ENCODE measurements around the gene PRKCB. TPM values are rescaled to one million over a fixed set of nuclear protein-coding genes. Genes with fewer than 3 reads are reported as not detected.

The PRKCB gene
- total and polyA plus RNA-seq, 2 experiments from 2014 or later, result 3.7 to 16.4 TPM

GRCh38 chr16:23945243-23945642, 109.5 kb downstream of the PRKCB start:
- Mint-ChIP-seq H3K9me3 (no peaks in the 10 kb centered on the region), H3K4me3 (no peak overlapping the region)
- no peak overlapping the region for H3K4me2 ChIP-seq

More at GRCh38 chr16:23945243-23945642, 109.5 kb downstream of the PRKCB start:
- Histone ChIP-seq H3K4me1 (ENCODE audit: insufficient read depth) (peaks cover 6% of the 10 kb centered on the region; the same call in 1 of the 2 replicates), H3K36me3 (ENCODE audit: insufficient read depth) (no peaks in the 10 kb centered on the region), H3K9me2 (ENCODE audit: insufficient read depth) (no peaks in the 10 kb centered on the region), H3F3A (replicated peaks; ENCODE audit: low read depth) (no peaks in the 10 kb centered on the region), H4K20me1 (replicated peaks; ENCODE audit: insufficient read depth) (no peaks in the 10 kb centered on the region; the same call in 1 of the 2 replicates), H3K4me3 (no peak overlapping the region), H3K27ac (ENCODE audit: low read depth) (no peak overlapping the region), H2AFZ (no peak overlapping the region), H3K79me2 (replicated peaks; ENCODE audit: insufficient read depth) (no peaks in the 10 kb centered on the region), H3K27me3 (ENCODE audit: insufficient read depth) (no peaks in the 10 kb centered on the region)
- peaks cover 3% of the 10 kb centered on the region for H3K27me3 Mint-ChIP-seq (ENCODE audit: insufficient read depth, low read depth, poor library complexity)
- H3K27ac Mint-ChIP-seq, result no peak overlapping the region
- ATAC-seq (no peak), DNase-seq (ENCODE audit: low spot score) (no peak)
- TF ChIP-seq ZNF114 (CRISPR knock-in tag; IDR thresholded peaks at IDR 0.05) (no peak), EZH2 (IDR thresholded peaks at IDR 0.05; ENCODE audit: low read depth, unreplicated experiment) (no peak), STAT1 (IDR thresholded peaks at IDR 0.05; ENCODE audit: unreplicated experiment) (no peak), REST (IDR thresholded peaks at IDR 0.05; ENCODE audit: unreplicated experiment) (no peak), JUNB (IDR thresholded peaks at IDR 0.05; ENCODE audit: unreplicated experiment) (no peak), ZNF331 (CRISPR knock-in tag; IDR thresholded peaks at IDR 0.05; ENCODE audit: low read depth) (no peak)
- TF ChIP-seq, protein P1, sequence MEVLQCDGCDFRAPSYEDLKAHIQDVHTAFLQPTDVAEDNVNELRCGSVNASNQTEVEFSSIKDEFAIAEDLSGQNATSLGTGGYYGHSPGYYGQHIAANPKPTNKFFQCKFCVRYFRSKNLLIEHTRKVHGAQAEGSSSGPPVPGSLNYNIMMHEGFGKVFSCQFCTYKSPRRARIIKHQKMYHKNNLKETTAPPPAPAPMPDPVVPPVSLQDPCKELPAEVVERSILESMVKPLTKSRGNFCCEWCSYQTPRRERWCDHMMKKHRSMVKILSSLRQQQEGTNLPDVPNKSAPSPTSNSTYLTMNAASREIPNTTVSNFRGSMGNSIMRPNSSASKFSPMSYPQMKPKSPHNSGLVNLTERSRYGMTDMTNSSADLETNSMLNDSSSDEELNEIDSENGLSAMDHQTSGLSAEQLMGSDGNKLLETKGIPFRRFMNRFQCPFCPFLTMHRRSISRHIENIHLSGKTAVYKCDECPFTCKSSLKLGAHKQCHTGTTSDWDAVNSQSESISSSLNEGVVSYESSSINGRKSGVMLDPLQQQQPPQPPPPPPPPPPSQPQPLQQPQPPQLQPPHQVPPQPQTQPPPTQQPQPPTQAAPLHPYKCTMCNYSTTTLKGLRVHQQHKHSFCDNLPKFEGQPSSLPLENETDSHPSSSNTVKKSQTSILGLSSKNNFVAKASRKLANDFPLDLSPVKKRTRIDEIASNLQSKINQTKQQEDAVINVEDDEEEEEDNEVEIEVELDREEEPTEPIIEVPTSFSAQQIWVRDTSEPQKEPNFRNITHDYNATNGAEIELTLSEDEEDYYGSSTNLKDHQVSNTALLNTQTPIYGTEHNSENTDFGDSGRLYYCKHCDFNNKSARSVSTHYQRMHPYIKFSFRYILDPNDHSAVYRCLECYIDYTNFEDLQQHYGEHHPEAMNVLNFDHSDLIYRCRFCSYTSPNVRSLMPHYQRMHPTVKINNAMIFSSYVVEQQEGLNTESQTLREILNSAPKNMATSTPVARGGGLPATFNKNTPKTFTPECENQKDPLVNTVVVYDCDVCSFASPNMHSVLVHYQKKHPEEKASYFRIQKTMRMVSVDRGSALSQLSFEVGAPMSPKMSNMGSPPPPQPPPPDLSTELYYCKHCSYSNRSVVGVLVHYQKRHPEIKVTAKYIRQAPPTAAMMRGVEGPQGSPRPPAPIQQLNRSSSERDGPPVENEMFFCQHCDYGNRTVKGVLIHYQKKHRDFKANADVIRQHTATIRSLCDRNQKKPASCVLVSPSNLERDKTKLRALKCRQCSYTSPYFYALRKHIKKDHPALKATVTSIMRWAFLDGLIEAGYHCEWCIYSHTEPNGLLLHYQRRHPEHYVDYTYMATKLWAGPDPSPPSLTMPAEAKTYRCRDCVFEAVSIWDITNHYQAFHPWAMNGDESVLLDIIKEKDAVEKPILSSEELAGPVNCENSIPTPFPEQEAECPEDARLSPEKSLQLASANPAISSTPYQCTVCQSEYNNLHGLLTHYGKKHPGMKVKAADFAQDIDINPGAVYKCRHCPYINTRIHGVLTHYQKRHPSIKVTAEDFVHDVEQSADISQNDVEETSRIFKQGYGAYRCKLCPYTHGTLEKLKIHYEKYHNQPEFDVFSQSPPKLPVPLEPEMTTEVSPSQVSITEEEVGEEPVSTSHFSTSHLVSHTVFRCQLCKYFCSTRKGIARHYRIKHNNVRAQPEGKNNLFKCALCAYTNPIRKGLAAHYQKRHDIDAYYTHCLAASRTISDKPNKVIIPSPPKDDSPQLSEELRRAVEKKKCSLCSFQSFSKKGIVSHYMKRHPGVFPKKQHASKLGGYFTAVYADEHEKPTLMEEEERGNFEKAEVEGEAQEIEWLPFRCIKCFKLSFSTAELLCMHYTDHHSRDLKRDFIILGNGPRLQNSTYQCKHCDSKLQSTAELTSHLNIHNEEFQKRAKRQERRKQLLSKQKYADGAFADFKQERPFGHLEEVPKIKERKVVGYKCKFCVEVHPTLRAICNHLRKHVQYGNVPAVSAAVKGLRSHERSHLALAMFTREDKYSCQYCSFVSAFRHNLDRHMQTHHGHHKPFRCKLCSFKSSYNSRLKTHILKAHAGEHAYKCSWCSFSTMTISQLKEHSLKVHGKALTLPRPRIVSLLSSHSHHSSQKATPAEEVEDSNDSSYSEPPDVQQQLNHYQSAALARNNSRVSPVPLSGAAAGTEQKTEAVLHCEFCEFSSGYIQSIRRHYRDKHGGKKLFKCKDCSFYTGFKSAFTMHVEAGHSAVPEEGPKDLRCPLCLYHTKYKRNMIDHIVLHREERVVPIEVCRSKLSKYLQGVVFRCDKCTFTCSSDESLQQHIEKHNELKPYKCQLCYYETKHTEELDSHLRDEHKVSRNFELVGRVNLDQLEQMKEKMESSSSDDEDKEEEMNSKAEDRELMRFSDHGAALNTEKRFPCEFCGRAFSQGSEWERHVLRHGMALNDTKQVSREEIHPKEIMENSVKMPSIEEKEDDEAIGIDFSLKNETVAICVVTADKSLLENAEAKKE (CRISPR knock-in tag; IDR thresholded peaks at IDR 0.05), result no peak
- TF ChIP-seq, protein P2, sequence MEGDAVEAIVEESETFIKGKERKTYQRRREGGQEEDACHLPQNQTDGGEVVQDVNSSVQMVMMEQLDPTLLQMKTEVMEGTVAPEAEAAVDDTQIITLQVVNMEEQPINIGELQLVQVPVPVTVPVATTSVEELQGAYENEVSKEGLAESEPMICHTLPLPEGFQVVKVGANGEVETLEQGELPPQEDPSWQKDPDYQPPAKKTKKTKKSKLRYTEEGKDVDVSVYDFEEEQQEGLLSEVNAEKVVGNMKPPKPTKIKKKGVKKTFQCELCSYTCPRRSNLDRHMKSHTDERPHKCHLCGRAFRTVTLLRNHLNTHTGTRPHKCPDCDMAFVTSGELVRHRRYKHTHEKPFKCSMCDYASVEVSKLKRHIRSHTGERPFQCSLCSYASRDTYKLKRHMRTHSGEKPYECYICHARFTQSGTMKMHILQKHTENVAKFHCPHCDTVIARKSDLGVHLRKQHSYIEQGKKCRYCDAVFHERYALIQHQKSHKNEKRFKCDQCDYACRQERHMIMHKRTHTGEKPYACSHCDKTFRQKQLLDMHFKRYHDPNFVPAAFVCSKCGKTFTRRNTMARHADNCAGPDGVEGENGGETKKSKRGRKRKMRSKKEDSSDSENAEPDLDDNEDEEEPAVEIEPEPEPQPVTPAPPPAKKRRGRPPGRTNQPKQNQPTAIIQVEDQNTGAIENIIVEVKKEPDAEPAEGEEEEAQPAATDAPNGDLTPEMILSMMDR (conservative IDR thresholded peaks at IDR 0.05; ENCODE audit: low read depth in 2 of 2), result no peak
- H3K36me3 Mint-ChIP-seq (ENCODE audit: low read depth), result no peaks in the 10 kb centered on the region
- H3K4me1 Mint-ChIP-seq, result peaks cover 9% of the 10 kb centered on the region
